SH-SY5Y (cell line): ENCODE results near the gene EPS8L2.

Source experiments
- GATA2 ChIP-seq: IDR thresholded peaks from 2 replicates; pipeline ENCODE4 v1.6.1; 2011; ENCODE audit warnings: mild to moderate bottlenecking, low read depth, low read length
- GATA3 ChIP-seq: IDR thresholded peaks from 2 replicates; pipeline ENCODE4 v1.6.1; 2011; ENCODE audit warnings: low read depth, mild to moderate bottlenecking, low read length, moderate library complexity

DNA sequence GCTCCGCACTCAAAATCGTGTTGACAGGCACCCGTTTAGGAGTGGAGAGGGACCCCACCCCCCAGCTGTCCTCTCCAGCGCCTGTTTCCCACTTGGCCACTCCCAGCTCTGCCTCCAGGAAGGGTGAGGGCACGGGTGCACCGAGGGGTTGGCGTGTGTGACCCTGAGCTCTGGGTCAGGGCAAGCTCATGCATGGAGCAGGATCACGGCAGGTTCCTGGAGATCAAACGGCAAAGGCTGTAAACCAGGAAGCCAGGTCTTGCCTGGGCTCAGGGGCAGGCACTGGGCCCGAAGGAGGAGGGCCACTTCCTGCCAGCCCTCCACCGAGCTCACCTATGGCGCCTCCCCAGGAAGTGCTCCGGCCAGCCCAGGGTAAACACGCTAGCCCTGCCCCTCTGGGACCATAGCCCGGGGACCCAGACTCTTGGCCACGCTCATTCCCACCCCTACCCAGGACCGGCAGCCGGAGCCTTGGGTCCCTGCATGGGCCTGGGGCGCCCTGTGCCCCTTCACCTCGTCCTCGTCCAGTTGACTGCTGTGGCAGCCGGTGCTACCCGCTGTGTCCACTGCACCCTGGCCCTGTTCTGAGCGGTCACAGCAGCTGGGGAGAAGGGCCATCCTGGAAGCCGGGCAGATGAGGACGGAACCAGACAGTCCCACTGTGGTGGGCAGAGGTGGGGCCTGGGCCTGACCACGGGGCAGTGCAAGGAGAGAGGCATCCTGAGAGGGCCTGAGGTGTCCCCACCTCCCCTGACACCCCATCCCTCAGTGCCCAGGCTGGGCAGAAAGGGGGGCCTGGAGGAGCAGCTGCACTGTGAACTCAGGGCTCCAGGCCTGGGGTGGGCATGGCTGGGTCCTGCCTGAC, 1.0 kb upstream of the EPS8L2 start:
- TF ChIP-seq GATA3 = no peak
- TF ChIP-seq GATA2 = no peak
